Measurements from ENCODE around the gene PRRX2. TPM values are rescaled to one million over a fixed set of nuclear protein-coding genes. Genes with fewer than 3 reads are reported as not detected.

PRRX2 gene
- total RNA-seq, 2 donors from 2014 or later = 4.3 to 14.3 TPM

DNA sequence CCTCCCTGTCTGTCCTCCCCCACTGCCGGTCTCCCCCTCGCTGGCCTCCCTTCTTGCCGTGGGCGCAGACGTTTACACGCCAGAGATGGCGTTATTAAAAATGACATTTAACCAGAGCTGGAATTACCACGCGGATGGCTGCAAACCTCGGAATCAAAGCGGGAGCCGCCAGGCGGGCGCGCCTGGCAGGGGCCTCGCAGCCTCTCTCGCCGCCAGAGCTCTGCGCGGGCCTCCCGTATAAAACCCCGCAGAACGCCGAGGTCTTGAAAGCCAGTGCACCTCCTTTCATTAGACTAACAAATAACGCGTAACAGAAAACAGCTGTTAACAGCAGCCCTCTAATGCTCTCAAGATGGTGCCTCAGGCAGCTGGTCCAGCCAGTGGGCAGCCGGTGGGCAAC, 10.2 kb downstream of the PRRX2 start:
- no peaks in the 10 kb centered on the region for H3K36me3 ChIP-seq
- H3K27me3 ChIP-seq (replicated peaks; ENCODE audit: insufficient read depth) = peaks cover 4% of the 10 kb centered on the region
- WGBS = 47% methylated on average over 27 of the region's 27 CpGs
- intact Hi-C loops (cut with DNase I) = no loop called here
- no peak for TF ChIP-seq POLR2AphosphoS5 (IDR thresholded peaks at IDR 0.05)
- no peak for TF ChIP-seq POLR2A (IDR thresholded peaks at IDR 0.05)
- TF ChIP-seq, protein P1, sequence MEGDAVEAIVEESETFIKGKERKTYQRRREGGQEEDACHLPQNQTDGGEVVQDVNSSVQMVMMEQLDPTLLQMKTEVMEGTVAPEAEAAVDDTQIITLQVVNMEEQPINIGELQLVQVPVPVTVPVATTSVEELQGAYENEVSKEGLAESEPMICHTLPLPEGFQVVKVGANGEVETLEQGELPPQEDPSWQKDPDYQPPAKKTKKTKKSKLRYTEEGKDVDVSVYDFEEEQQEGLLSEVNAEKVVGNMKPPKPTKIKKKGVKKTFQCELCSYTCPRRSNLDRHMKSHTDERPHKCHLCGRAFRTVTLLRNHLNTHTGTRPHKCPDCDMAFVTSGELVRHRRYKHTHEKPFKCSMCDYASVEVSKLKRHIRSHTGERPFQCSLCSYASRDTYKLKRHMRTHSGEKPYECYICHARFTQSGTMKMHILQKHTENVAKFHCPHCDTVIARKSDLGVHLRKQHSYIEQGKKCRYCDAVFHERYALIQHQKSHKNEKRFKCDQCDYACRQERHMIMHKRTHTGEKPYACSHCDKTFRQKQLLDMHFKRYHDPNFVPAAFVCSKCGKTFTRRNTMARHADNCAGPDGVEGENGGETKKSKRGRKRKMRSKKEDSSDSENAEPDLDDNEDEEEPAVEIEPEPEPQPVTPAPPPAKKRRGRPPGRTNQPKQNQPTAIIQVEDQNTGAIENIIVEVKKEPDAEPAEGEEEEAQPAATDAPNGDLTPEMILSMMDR (IDR thresholded peaks at IDR 0.05) = no peak
- no peak for DNase-seq (ENCODE audit: low spot score)
- peak overlapping the region; percentile 32 to 33 for H3K27ac ChIP-seq
- no peaks in the 10 kb centered on the region for H3K9me3 ChIP-seq
- H3K4me1 ChIP-seq (replicated peaks) = no peaks in the 10 kb centered on the region
- H3K4me3 ChIP-seq = no peak overlapping the region

- TF ChIP-seq, protein P1 (IDR thresholded peaks at IDR 0.05) = no peak
- no peak for TF ChIP-seq POLR2AphosphoS5 (IDR thresholded peaks at IDR 0.05)
- TF ChIP-seq POLR2A (IDR thresholded peaks at IDR 0.05) = no peak
- intact Hi-C loops (cut with DNase I) = no loop called here
- Histone ChIP-seq H3K4me3 (no peak overlapping the region), H3K36me3 (no peaks in the 10 kb centered on the region), H3K27ac (no peak overlapping the region), H3K9me3 (no peaks in the 10 kb centered on the region), H3K4me1 (replicated peaks) (no peaks in the 10 kb centered on the region), H3K27me3 (replicated peaks; ENCODE audit: insufficient read depth) (peaks cover 4% of the 10 kb centered on the region)
- no peak for DNase-seq (ENCODE audit: low spot score)
- WGBS = 85% methylated on average over 4 of the region's 4 CpGs
Observed at GRCh38 chr9:129676287-129676686, 10.8 kb downstream of the PRRX2 start.

- Histone ChIP-seq H3K9me3 (no peaks in the 10 kb centered on the region), H3K4me1 (replicated peaks) (no peaks in the 10 kb centered on the region), H3K27me3 (replicated peaks; ENCODE audit: insufficient read depth) (peaks cover 4% of the 10 kb centered on the region), H3K36me3 (no peaks in the 10 kb centered on the region), H3K4me3 (no peak overlapping the region), H3K27ac (no peak overlapping the region)
- TF ChIP-seq POLR2AphosphoS5 (IDR thresholded peaks at IDR 0.05) = no peak
- no peak for TF ChIP-seq POLR2A (IDR thresholded peaks at IDR 0.05)
- TF ChIP-seq, protein P1 (IDR thresholded peaks at IDR 0.05) = no peak
- intact Hi-C loops (cut with DNase I) = no loop called here
- DNase-seq (ENCODE audit: low spot score) = no peak
- WGBS = 74% methylated on average over 12 of the region's 12 CpGs
Observed at GRCh38 chr9:129676975-129677374, 11.5 kb downstream of the PRRX2 start.

- intact Hi-C loops (cut with DNase I) = no loop called here
- Histone ChIP-seq H3K4me1 (replicated peaks) (no peaks in the 10 kb centered on the region), H3K36me3 (no peaks in the 10 kb centered on the region), H3K4me3 (no peak overlapping the region), H3K27me3 (replicated peaks; ENCODE audit: insufficient read depth) (peaks cover 4% of the 10 kb centered on the region), H3K9me3 (no peaks in the 10 kb centered on the region), H3K27ac (no peak overlapping the region)
- TF ChIP-seq POLR2AphosphoS5 (IDR thresholded peaks at IDR 0.05) (no peak), POLR2A (IDR thresholded peaks at IDR 0.05) (no peak)
- TF ChIP-seq, protein P1 (IDR thresholded peaks at IDR 0.05) = no peak
- 47% methylated on average over 9 of the region's 9 CpGs for WGBS
- DNase-seq (ENCODE audit: low spot score) = no peak
Observed at GRCh38 chr9:129677456-129677855, 12.0 kb downstream of the PRRX2 start.

GRCh38 chr9:129678844-129679243, 13.4 kb downstream of the PRRX2 start:
- 69% methylated on average over 8 of the region's 9 CpGs for WGBS
- intact Hi-C loops (cut with DNase I) = no loop called here

More at GRCh38 chr9:129678844-129679243, 13.4 kb downstream of the PRRX2 start:
- Histone ChIP-seq H3K27ac (no peak overlapping the region), H3K4me1 (replicated peaks) (no peaks in the 10 kb centered on the region), H3K27me3 (replicated peaks; ENCODE audit: insufficient read depth) (peaks cover 4% of the 10 kb centered on the region), H3K36me3 (no peaks in the 10 kb centered on the region), H3K9me3 (no peaks in the 10 kb centered on the region), H3K4me3 (no peak overlapping the region)
- no peak for DNase-seq (ENCODE audit: low spot score)
- TF ChIP-seq, protein P1 (IDR thresholded peaks at IDR 0.05) = no peak
- TF ChIP-seq POLR2A (IDR thresholded peaks at IDR 0.05) (no peak), POLR2AphosphoS5 (IDR thresholded peaks at IDR 0.05) (no peak)
